HepG2 (cell line): Measurements from ENCODE around the gene PCSK7. TPM values are rescaled to one million over a fixed set of nuclear protein-coding genes. Genes with fewer than 3 reads are reported as not detected.

Experiments
- ATAC-seq: fragments of 200-7000 bp; cut with Tn5 transposase; 3 replicates; pipeline ENCODE4 v1.9.1; 2020; ENCODE audit warnings: mild to moderate bottlenecking, moderate library complexity
- BruUV-seq: library from RNA; stranded (reverse); fragments of 400-500 nt; replicated peaks from 2 replicates; lab custom pipeline; 2021; lab: Mats Ljungman, UMichigan
- CTCF ChIA-PET: fragments of 300-600 bp; formaldehyde crosslinking; extraction: SDS; loops from one replicate; lab custom pipeline; 2021; ENCODE audit warnings: low total read pairs, inconsistent platforms, low intra/inter-chr PET ratio; lab: Yijun Ruan, JAX
- POLR2A ChIA-PET: fragments of 350-600 bp; sonication (Branson Sonifier 250); formaldehyde crosslinking; loops from one replicate; lab custom pipeline; 2020; ENCODE audit warnings: antibody characterized with exemption, inconsistent platforms; lab: Yijun Ruan, JAX
- DNase-seq: peaks from one replicate; pipeline ENCODE4 v3.0.0-alpha.2; 2015; ENCODE audit warnings: low spot score
- FAIRE-seq: peaks from 3 replicates; lab custom pipeline; 2011; peaks lifted over from hg19 to GRCh38; lab: Jason Lieb, UNC
- H2AFZ ChIP-seq: one replicate; pipeline ENCODE4 v1.6.1; 2011; ENCODE audit warnings: low read length, inconsistent platforms
- H3K27ac ChIP-seq: fragments of 300-600 bp; 3 replicates; pipeline ENCODE4 v1.8.0; 2011; ENCODE audit warnings: mixed run types, mild to moderate bottlenecking, mixed read lengths, low read length, inconsistent platforms; ENCODE audit not compliant: insufficient read depth; ENCODE audit errors: extremely low read length
- H3K27me3 ChIP-seq, 2 experiments: fragments of 200-600 bp in 1 of 2; 2 replicates in 1 of 2; 3 replicates in 1 of 2; pipeline versions ENCODE4 v1.6.0 to v1.8.0; 2011; ENCODE audit warnings: low read length in 2 of 2, mild to moderate bottlenecking in 2 of 2, moderate library complexity in 2 of 2, inconsistent platforms in 1 of 2; ENCODE audit not compliant: insufficient read depth in 2 of 2, control insufficient read depth in 1 of 2
- H3K36me3 ChIP-seq, 2 experiments: fragments of 200-600 bp in 1 of 2; replicated peaks in 1 of 2; 2 replicates in 1 of 2; 3 replicates in 1 of 2; pipeline versions ENCODE4 v1.5.1 to v1.8.0; 2011; ENCODE audit warnings: low read length in 2 of 2, inconsistent platforms in 1 of 2; ENCODE audit not compliant: insufficient read depth in 2 of 2, control insufficient read depth in 1 of 2
- H3K4me1 ChIP-seq: 2 replicates; pipeline ENCODE4 v1.5.1; 2012; ENCODE audit warnings: low read length, inconsistent platforms; ENCODE audit not compliant: insufficient read depth
- H3K4me2 ChIP-seq: 2 replicates; pipeline ENCODE4 v1.6.0; 2011; ENCODE audit warnings: low read depth, low read length, inconsistent platforms
- H3K4me3 ChIP-seq, 3 experiments: fragments of 200-600 bp in 1 of 3; sonication (generic), shearing (Covaris generic) in 1 of 3; replicated peaks in 1 of 3; 2 replicates each; pipeline ENCODE4 v1.5.1; 2011 to 2016; ENCODE audit warnings: low read length in 3 of 3, inconsistent platforms in 2 of 3, low read depth in 2 of 3, mild to moderate bottlenecking in 2 of 3, control low read depth in 1 of 3, mixed read lengths in 1 of 3; ENCODE audit not compliant: insufficient read depth in 1 of 3
- H3K79me2 ChIP-seq: one replicate; pipeline ENCODE4 v1.6.1; 2011; ENCODE audit warnings: low read length, inconsistent platforms; ENCODE audit not compliant: insufficient read depth
- H3K9ac ChIP-seq: 2 replicates; pipeline ENCODE4 v1.6.0; 2011; ENCODE audit warnings: mild to moderate bottlenecking, low read depth, low read length, inconsistent platforms; ENCODE audit not compliant: insufficient read depth
- H3K9me3 ChIP-seq: 2 replicates; pipeline ENCODE4 v1.5.1; 2012; ENCODE audit warnings: mild to moderate bottlenecking, low read length
- H4K20me1 ChIP-seq: 2 replicates; pipeline ENCODE4 v1.6.0; 2011; ENCODE audit warnings: inconsistent platforms, mild to moderate bottlenecking, low read length, moderate library complexity; ENCODE audit not compliant: insufficient read depth
- NFATC3 ChIP-seq: sonication (generic); formaldehyde crosslinking; IDR thresholded peaks from 2 replicates; pipeline ENCODE4 v1.5.1; 2020; ENCODE audit warnings: mild to moderate bottlenecking, missing genetic modification reagents
- POLR2G ChIP-seq: fragments of 200-400 bp; formaldehyde crosslinking; IDR thresholded peaks from 2 replicates; pipeline ENCODE4 v1.6.1; 2018; ENCODE audit warnings: mild to moderate bottlenecking, low read depth, low read length, moderate library complexity
- ZBTB7A ChIP-seq: sonication (generic); formaldehyde crosslinking; IDR thresholded peaks from 2 replicates; pipeline ENCODE4 v1.8.0; 2022; ENCODE audit warnings: mild to moderate bottlenecking, missing genetic modification reagents
- ZNF567 ChIP-seq: sonication (generic); formaldehyde crosslinking; IDR thresholded peaks from 2 replicates; pipeline ENCODE4 v1.8.1; 2023; ENCODE audit warnings: mild to moderate bottlenecking, missing genetic modification reagents, borderline replicate concordance
- ZNF644 ChIP-seq: IDR thresholded peaks from 2 replicates; pipeline ENCODE4 v1.6.1; 2016; ENCODE audit warnings: low read depth
- ZNF746 ChIP-seq: sonication (generic); formaldehyde crosslinking; IDR thresholded peaks from 2 replicates; pipeline ENCODE4 v1.8.0; 2022; ENCODE audit warnings: mild to moderate bottlenecking, missing genetic modification reagents
- ZSCAN25 ChIP-seq: sonication (generic); formaldehyde crosslinking; IDR thresholded peaks from 2 replicates; pipeline ENCODE4 v1.8.0; 2022; ENCODE audit warnings: mild to moderate bottlenecking, missing genetic modification reagents
- WGBS: methylation state at CpG from one replicate; pipeline ENCODE4 v1.1.6; 2017; ENCODE audit warnings: low lambda C conversion rate; 5-methylcytosine and 5-hydroxymethylcytosine counted together
- in situ Hi-C: cut with HindIII; loops from 2 replicates; pipeline ENCODE4 v1.10.0; 2017; ENCODE audit warnings: low pct_unique_long_range_greater_than_20kb; ENCODE audit not compliant: extremely low pct_ligation_motif_present
- intact Hi-C: fragments of 100-400 bp; cut with micrococcal nuclease; formaldehyde crosslinking; loops from one replicate; pipeline ENCODE4 v1.10.0; 2022; ENCODE audit not compliant: unreplicated experiment
- polyA plus RNA-seq, 8 experiments: library from polyadenylated mRNA; depleted of rRNA in 3 of 8; stranded (reverse) in 7 of 8; unstranded in 1 of 8; fragments of >200 nt; fragmentation: Illumina TruSeq in 4 of 8; extraction: Trizol in 4 of 8; gene quantifications; 2 replicates each; pipeline versions ENCODE4 v1.2.1 to v1.2.3, GENCODE V29; 2011 to 2016; ENCODE audit warnings: low read depth in 4 of 8, missing spikeins in 1 of 8, mixed read lengths in 1 of 8; ENCODE audit not compliant: insufficient read depth in 1 of 8
- total RNA-seq, 5 experiments: library from RNA; depleted of rRNA; stranded (reverse); fragments of >200 nt; fragmentation: Illumina TruSeq; extraction: Trizol; gene quantifications; 2 replicates each; pipeline ENCODE4 v1.2.3, GENCODE V29; 2016; ENCODE audit warnings: low read depth in 1 of 5
- TF ChIP-seq, protein P1 (sequence below): sonication (generic); formaldehyde crosslinking; IDR thresholded peaks from 2 replicates; pipeline ENCODE4 v1.5.0; 2020; ENCODE audit warnings: mild to moderate bottlenecking, missing genetic modification reagents

The PCSK7 gene
- total and polyA plus RNA-seq, 2 of the 13 experiments (the other 11 are each of a cell fraction or from before 2014, with no cell fraction given): 13.4 to 13.8 TPM

DNA sequence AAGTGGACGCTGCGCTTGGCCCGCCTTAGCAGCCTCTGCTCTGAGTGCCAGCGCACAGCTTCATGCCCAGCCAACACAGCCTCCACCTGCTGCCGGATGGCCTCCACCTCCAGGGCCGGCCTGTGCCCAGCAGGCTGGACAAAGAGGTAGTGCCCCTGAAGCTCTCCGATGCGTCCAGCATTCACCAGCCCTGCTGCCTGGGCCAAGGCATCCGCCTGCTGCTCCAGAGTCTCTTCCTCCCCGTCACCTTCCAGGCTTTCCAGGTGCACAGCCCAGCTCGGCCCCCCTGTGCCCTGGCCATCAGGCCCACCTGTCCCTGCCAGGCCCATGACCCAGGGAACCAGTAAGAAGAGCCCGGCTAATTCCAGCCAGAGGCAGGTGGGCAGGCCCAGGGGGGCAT, 2.5 kb downstream of the PCSK7 start:
- Histone ChIP-seq H3K4me2 (no peak overlapping the region), H3K27me3 (no peaks in the 10 kb centered on the region), H3K4me1 (peaks cover 37% of the 10 kb centered on the region), H3K9ac (no peak overlapping the region), H3K36me3 (peaks cover 2 to 9% of the 10 kb centered on the region in 2 experiments; a peak in 1 of 5 replicates), H3K79me2 (peaks cover 10% of the 10 kb centered on the region), H3K27ac (no peak overlapping the region), H2AFZ (no peak overlapping the region), H3K9me3 (no peaks in the 10 kb centered on the region), H4K20me1 (no peaks in the 10 kb centered on the region), H3K4me3 (no peak overlapping the region)
- in situ Hi-C loops (no loop called here), intact Hi-C loops (loop anchor here (10.0 kb wide), 1 partner anchor 125 kb away; no protein-coding TSS in a partner anchor)
- ChIA-PET POLR2A (no interaction called here), CTCF (no interaction called here)
- DNase-seq (no peak), ATAC-seq (no peak), FAIRE-seq (no peak)
- no TSS peak for BruUV-seq
- WGBS: 100% methylated on average over 1 of the region's 12 CpGs
- TF ChIP-seq ZNF644 (CRISPR knock-in tag): no peak
- no peak for TF ChIP-seq ZBTB7A
- no peak for TF ChIP-seq NFATC3 (CRISPR knock-in tag)
- TF ChIP-seq, protein P1, sequence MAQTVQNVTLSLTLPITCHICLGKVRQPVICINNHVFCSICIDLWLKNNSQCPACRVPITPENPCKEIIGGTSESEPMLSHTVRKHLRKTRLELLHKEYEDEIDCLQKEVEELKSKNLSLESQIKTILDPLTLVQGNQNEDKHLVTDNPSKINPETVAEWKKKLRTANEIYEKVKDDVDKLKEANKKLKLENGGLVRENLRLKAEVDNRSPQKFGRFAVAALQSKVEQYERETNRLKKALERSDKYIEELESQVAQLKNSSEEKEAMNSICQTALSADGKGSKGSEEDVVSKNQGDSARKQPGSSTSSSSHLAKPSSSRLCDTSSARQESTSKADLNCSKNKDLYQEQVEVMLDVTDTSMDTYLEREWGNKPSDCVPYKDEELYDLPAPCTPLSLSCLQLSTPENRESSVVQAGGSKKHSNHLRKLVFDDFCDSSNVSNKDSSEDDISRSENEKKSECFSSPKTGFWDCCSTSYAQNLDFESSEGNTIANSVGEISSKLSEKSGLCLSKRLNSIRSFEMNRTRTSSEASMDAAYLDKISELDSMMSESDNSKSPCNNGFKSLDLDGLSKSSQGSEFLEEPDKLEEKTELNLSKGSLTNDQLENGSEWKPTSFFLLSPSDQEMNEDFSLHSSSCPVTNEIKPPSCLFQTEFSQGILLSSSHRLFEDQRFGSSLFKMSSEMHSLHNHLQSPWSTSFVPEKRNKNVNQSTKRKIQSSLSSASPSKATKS (CRISPR knock-in tag): no peak
- no peak for TF ChIP-seq ZNF746 (CRISPR knock-in tag)
- no peak for TF ChIP-seq POLR2G
- no peak for TF ChIP-seq ZSCAN25
- TF ChIP-seq ZNF567 (CRISPR knock-in tag): no peak
